ENCODE measurements around the gene KCNG2. TPM values are rescaled to one million over a fixed set of nuclear protein-coding genes. Genes with fewer than 3 reads are reported as not detected.

Gene KCNG2
- total RNA-seq, 3 donors from 2014 or later (not counting 1 experiment from before 2014, with no cell fraction given): not detected

- no peak for TF ChIP-seq CTCF (IDR thresholded peaks at IDR 0.05)
- H3K4me3 ChIP-seq (ENCODE audit: low read length): no peak overlapping the region
- 90% methylated on average over 17 of the region's 17 CpGs for WGBS (ENCODE audit: insufficient coverage)
- Mint-ChIP-seq H3K36me3 (no peaks in the 10 kb centered on the region), H3K9me3 (no peaks in the 10 kb centered on the region), H3K27ac (no peak overlapping the region), H3K27me3 (ENCODE audit: low read depth in 2 of 2) (peaks cover 0 to 6% of the 10 kb centered on the region in 2 donors), H3K4me1 (no peaks in the 10 kb centered on the region), H3K4me3 (no peak overlapping the region)
- H3K9me3 ChIP-seq (ENCODE audit: control insufficient read depth, insufficient read depth, low read length): no peaks in the 10 kb centered on the region
- intact Hi-C loops (cut with micrococcal nuclease): no loop called here
- ATAC-seq (no peak), DNase-seq (no peak)
- no peaks in the 10 kb centered on the region for H3K4me1 ChIP-seq (ENCODE audit: control insufficient read depth, insufficient read depth, low read length)
- H3K27ac ChIP-seq (ENCODE audit: low read length): no peak overlapping the region
- no peaks in the 10 kb centered on the region for H3K27me3 ChIP-seq (ENCODE audit: control insufficient read depth, insufficient read depth, low read length)
- H3K36me3 ChIP-seq (ENCODE audit: control insufficient read depth, insufficient read depth, low read length): no peaks in the 10 kb centered on the region
Measured at GRCh38 chr18:79829136-79829854, 31.6 kb downstream of the KCNG2 start.

- no peak overlapping the region for H3K27ac Mint-ChIP-seq
- intact Hi-C loops (cut with micrococcal nuclease): no loop called here
Measured at GRCh38 chr18:79832169-79832568, 34.4 kb downstream of the KCNG2 start.

GRCh38 chr18:79834834-79835233 lies 37.1 kb downstream of the KCNG2 start:
- no peaks in the 10 kb centered on the region for H3K36me3 Mint-ChIP-seq
- intact Hi-C loops (cut with micrococcal nuclease): no loop called here
- Histone ChIP-seq H3K9me3 (ENCODE audit: control insufficient read depth, insufficient read depth, low read length) (no peaks in the 10 kb centered on the region), H3K36me3 (ENCODE audit: control insufficient read depth, insufficient read depth, low read length) (no peaks in the 10 kb centered on the region), H3K4me3 (ENCODE audit: low read length) (no peak overlapping the region), H3K4me1 (ENCODE audit: control insufficient read depth, insufficient read depth, low read length) (no peaks in the 10 kb centered on the region), H3K27me3 (ENCODE audit: control insufficient read depth, insufficient read depth, low read length) (no peaks in the 10 kb centered on the region), H3K27ac (ENCODE audit: low read length) (no peak overlapping the region)
- H3K4me3 Mint-ChIP-seq: no peak overlapping the region
- no peak overlapping the region for H3K27ac Mint-ChIP-seq
- DNase-seq (no peak), ATAC-seq (peak in 1 of 3 donors; percentile 17)
- WGBS (ENCODE audit: insufficient coverage): 81% methylated on average over 2 of the region's 6 CpGs
- H3K9me3 Mint-ChIP-seq: no peaks in the 10 kb centered on the region
- TF ChIP-seq CTCF (IDR thresholded peaks at IDR 0.05): no peak
- H3K4me1 Mint-ChIP-seq: no peaks in the 10 kb centered on the region
- peaks cover 9% of the 10 kb centered on the region in 2 donors for H3K27me3 Mint-ChIP-seq (ENCODE audit: low read depth in 2 of 2)

More at GRCh38 chr18:79832169-79832568, 34.4 kb downstream of the KCNG2 start:
- Mint-ChIP-seq H3K4me1 (no peaks in the 10 kb centered on the region), H3K27me3 (ENCODE audit: low read depth in 2 of 2) (peaks cover 6 to 9% of the 10 kb centered on the region in 2 donors), H3K36me3 (no peaks in the 10 kb centered on the region), H3K9me3 (no peaks in the 10 kb centered on the region), H3K4me3 (no peak overlapping the region)
- Histone ChIP-seq H3K9me3 (ENCODE audit: control insufficient read depth, insufficient read depth, low read length) (no peaks in the 10 kb centered on the region), H3K4me3 (ENCODE audit: low read length) (no peak overlapping the region), H3K27ac (ENCODE audit: low read length) (no peak overlapping the region), H3K27me3 (ENCODE audit: control insufficient read depth, insufficient read depth, low read length) (no peaks in the 10 kb centered on the region), H3K4me1 (ENCODE audit: control insufficient read depth, insufficient read depth, low read length) (no peaks in the 10 kb centered on the region), H3K36me3 (ENCODE audit: control insufficient read depth, insufficient read depth, low read length) (no peaks in the 10 kb centered on the region)
- TF ChIP-seq CTCF (IDR thresholded peaks at IDR 0.05): no peak
- DNase-seq (no peak), ATAC-seq (no peak)
- WGBS (ENCODE audit: insufficient coverage): 95% methylated on average over 3 of the region's 3 CpGs

DNA sequence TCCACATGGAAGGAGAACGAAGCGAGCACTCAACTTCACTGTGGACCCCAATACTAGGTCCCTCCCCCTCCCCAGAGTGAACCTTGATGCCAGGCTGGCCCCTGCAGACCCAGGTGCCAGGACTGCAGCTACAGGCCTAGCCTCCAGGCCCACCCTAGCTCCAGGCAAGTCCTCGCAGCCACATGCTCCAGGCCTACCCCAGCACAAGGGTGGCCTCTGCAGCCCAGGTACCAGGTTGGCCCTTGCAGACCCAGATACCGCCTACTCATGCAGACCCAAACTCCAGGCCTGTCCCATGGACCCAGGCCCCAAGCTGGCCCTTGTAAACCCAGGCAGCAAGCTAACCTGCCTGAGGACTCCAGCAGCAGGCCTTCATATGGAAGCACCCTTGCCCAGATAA lies 44.2 kb downstream of the KCNG2 start:
- Mint-ChIP-seq H3K27ac (no peak overlapping the region), H3K4me3 (no peak overlapping the region), H3K9me3 (no peaks in the 10 kb centered on the region), H3K27me3 (ENCODE audit: low read depth in 2 of 2) (peaks cover 9 to 19% of the 10 kb centered on the region in 2 donors), H3K36me3 (no peaks in the 10 kb centered on the region), H3K4me1 (no peaks in the 10 kb centered on the region)
- Histone ChIP-seq H3K9me3 (ENCODE audit: control insufficient read depth, insufficient read depth, low read length) (peaks cover 3% of the 10 kb centered on the region), H3K4me1 (ENCODE audit: control insufficient read depth, insufficient read depth, low read length) (no peaks in the 10 kb centered on the region), H3K27ac (ENCODE audit: low read length) (no peak overlapping the region), H3K27me3 (ENCODE audit: control insufficient read depth, insufficient read depth, low read length) (no peaks in the 10 kb centered on the region), H3K36me3 (ENCODE audit: control insufficient read depth, insufficient read depth, low read length) (no peaks in the 10 kb centered on the region), H3K4me3 (ENCODE audit: low read length) (no peak overlapping the region)
- DNase-seq: no peak
- no peak for TF ChIP-seq CTCF (IDR thresholded peaks at IDR 0.05)
- intact Hi-C loops (cut with micrococcal nuclease): no loop called here
- 93% methylated on average over 4 of the region's 4 CpGs for WGBS (ENCODE audit: insufficient coverage)
- ATAC-seq: no peak

Measured in natural killer cell (primary cell).